ENCODE data around the gene CALM1.

DNA sequence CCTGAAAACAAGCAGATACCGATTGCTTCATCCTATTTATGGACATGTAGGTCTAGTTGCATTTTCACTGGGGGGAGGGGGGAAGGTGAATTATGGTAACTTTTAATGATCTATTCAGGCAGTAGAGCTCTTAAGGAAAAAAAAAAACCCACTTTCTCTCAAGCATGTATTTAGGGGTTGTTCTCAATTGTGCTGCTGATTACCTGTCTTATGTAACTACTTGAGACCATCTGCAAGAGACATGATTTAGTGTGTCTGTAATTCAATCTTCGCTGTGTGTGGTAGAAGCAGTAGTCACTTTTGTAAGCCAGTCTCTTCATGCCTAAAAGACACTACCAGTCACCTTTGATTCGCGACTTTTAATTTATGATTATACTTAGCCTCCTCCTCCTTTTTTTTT lies 8.9 kb downstream of the CALM1 start:
- TF ChIP-seq, protein P1, sequence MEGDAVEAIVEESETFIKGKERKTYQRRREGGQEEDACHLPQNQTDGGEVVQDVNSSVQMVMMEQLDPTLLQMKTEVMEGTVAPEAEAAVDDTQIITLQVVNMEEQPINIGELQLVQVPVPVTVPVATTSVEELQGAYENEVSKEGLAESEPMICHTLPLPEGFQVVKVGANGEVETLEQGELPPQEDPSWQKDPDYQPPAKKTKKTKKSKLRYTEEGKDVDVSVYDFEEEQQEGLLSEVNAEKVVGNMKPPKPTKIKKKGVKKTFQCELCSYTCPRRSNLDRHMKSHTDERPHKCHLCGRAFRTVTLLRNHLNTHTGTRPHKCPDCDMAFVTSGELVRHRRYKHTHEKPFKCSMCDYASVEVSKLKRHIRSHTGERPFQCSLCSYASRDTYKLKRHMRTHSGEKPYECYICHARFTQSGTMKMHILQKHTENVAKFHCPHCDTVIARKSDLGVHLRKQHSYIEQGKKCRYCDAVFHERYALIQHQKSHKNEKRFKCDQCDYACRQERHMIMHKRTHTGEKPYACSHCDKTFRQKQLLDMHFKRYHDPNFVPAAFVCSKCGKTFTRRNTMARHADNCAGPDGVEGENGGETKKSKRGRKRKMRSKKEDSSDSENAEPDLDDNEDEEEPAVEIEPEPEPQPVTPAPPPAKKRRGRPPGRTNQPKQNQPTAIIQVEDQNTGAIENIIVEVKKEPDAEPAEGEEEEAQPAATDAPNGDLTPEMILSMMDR (tag by site-specific recombination; IDR thresholded peaks at IDR 0.05) = no peak
- TF ChIP-seq ZNF37A (tag by site-specific recombination; IDR thresholded peaks at IDR 0.05) = no peak
- peak; percentile 83 for TF ChIP-seq ZNF24 (tag by site-specific recombination; IDR thresholded peaks at IDR 0.05)

All from HEK293 (cell line).